Measurements from ENCODE around the gene CLMP.
A peak's percentile ranks its signal among the peaks of the same experiment; 100 is the strongest.
"Not testable (repeated sequence)": the region's sequence is repeated elsewhere in the genome, so short reads cannot be mapped to it uniquely, and the experiment has no call there.

CLMP gene

DNA sequence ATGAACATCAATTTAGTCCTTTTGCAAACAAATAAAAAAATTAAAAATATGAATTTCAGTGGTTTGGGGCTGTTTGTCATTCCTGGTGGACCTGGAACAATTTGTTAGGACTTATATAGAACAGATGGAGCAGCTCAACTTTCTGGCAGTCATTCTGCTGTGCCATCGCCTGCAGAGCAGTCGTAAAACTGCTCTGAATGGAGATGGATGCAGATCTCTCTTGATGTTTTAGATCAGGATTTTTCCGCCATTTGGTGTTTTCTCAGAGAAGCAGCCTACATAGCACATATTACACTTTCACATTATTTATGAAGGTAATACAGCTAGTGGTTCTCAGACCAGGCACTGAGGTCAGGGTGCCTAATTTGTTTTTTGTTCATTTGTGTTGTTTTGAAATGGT, 101.3 kb downstream of the CLMP start:
- Histone ChIP-seq H3K14ac (ENCODE audit: low read length) (no peak overlapping the region), H3K9ac (ENCODE audit: low read length) (no peak overlapping the region), H2BK120ac (ENCODE audit: insufficient read depth, low read length, poor library complexity) (no peak overlapping the region), H3K18ac (ENCODE audit: low read length) (no peak overlapping the region), H3K4ac (ENCODE audit: low read depth, low read length) (no peak overlapping the region), H3K9me3 (ENCODE audit: insufficient read depth, low read depth, low read length) (no peaks in the 10 kb centered on the region), H4K91ac (ENCODE audit: low read depth, low read length) (no peak overlapping the region), H2BK5ac (ENCODE audit: low read depth, low read length, poor library complexity) (no peak overlapping the region), H3K4me3 (ENCODE audit: low read depth, low read length) (no peak overlapping the region), H3K4me2 (ENCODE audit: low read length) (no peak overlapping the region), H3K4me1 (ENCODE audit: control insufficient read depth in 1 of 2, insufficient read depth in 2 of 2, low read length in 2 of 2) (no peaks in the 10 kb centered on the region), H4K8ac (ENCODE audit: low read depth, low read length) (no peak overlapping the region), H2BK12ac (ENCODE audit: low read length) (no peak overlapping the region), H3K79me1 (ENCODE audit: low read length) (no peaks in the 10 kb centered on the region), H3K27ac (ENCODE audit: low read depth, low read length) (no peak overlapping the region), H3K79me2 (ENCODE audit: control insufficient read depth, insufficient read depth, low read length, poor library complexity) (no peaks in the 10 kb centered on the region), H3K36me3 (ENCODE audit: control insufficient read depth in 1 of 2, insufficient read depth in 2 of 2, low read length in 2 of 2) (peaks cover 0 to 4% of the 10 kb centered on the region in 2 experiments), H2AK5ac (ENCODE audit: low read length) (no peak overlapping the region), H3K23ac (ENCODE audit: low read length) (no peak overlapping the region), H2AFZ (ENCODE audit: insufficient read depth, low read length, poor library complexity) (no peak overlapping the region), H3K27me3 (ENCODE audit: insufficient read depth, low read length) (no peaks in the 10 kb centered on the region), H4K12ac (ENCODE audit: low read depth, low read length) (no peak overlapping the region)
- no peak for DNase-seq
- no CpG with 5 or more reads among the region's 3 CpGs for WGBS (ENCODE audit: extremely low coverage, insufficient coverage, insufficient read length)

DNA sequence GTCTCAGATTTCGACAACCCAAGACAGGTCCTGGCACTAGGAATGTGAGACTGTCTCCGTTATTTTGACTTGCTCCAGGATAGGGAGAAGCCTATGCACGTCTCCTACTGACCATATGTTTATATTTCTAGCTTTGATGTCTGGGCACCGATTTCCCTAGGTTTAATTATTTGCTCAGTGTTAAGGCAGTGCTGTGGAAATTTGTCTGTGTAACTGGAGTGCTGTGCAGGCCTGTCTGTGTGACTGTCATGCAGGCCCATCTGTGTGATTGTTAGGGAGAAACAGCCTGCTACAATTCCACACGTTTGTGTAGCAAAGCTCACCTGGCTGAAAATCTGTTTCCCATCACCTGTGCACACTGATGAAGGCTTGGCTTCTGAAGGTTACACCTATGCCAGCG, 103.5 kb downstream of the CLMP start:
- H3K4me3 ChIP-seq (ENCODE audit: low read depth, low read length): no peak overlapping the region
- no peaks in the 10 kb centered on the region for H3K79me2 ChIP-seq (ENCODE audit: control insufficient read depth, insufficient read depth, low read length, poor library complexity)
- no peak overlapping the region for H2BK5ac ChIP-seq (ENCODE audit: low read depth, low read length, poor library complexity)
- H3K4ac ChIP-seq (ENCODE audit: low read depth, low read length): no peak overlapping the region
- no peak overlapping the region for H3K14ac ChIP-seq (ENCODE audit: low read length)
- no peak overlapping the region for H3K18ac ChIP-seq (ENCODE audit: low read length)
- H3K9me3 ChIP-seq (ENCODE audit: insufficient read depth, low read depth, low read length): no peaks in the 10 kb centered on the region
- DNase-seq: no peak
- H2AFZ ChIP-seq (ENCODE audit: insufficient read depth, low read length, poor library complexity): no peak overlapping the region
- H4K8ac ChIP-seq (ENCODE audit: low read depth, low read length): no peak overlapping the region
- peaks cover 0 to 4% of the 10 kb centered on the region in 2 experiments for H3K36me3 ChIP-seq (ENCODE audit: control insufficient read depth in 1 of 2, insufficient read depth in 2 of 2, low read length in 2 of 2)
- H3K79me1 ChIP-seq (ENCODE audit: low read length): no peaks in the 10 kb centered on the region
- no peak overlapping the region for H4K12ac ChIP-seq (ENCODE audit: low read depth, low read length)
- WGBS (ENCODE audit: extremely low coverage, insufficient coverage, insufficient read length): no CpG with 5 or more reads among the region's 6 CpGs
- H3K9ac ChIP-seq (ENCODE audit: low read length): no peak overlapping the region
- H4K91ac ChIP-seq (ENCODE audit: low read depth, low read length): no peak overlapping the region
- H3K27me3 ChIP-seq (ENCODE audit: insufficient read depth, low read length): no peaks in the 10 kb centered on the region
- no peak overlapping the region for H2BK120ac ChIP-seq (ENCODE audit: insufficient read depth, low read length, poor library complexity)
- no peak overlapping the region for H3K23ac ChIP-seq (ENCODE audit: low read length)
- no peak overlapping the region for H3K4me2 ChIP-seq (ENCODE audit: low read length)
- peaks cover 0 to 1% of the 10 kb centered on the region in 2 experiments for H3K4me1 ChIP-seq (ENCODE audit: control insufficient read depth in 1 of 2, insufficient read depth in 2 of 2, low read length in 2 of 2)
- no peak overlapping the region for H3K27ac ChIP-seq (ENCODE audit: low read depth, low read length)
- no peak overlapping the region for H2AK5ac ChIP-seq (ENCODE audit: low read length)
- H2BK12ac ChIP-seq (ENCODE audit: low read length): no peak overlapping the region

DNA sequence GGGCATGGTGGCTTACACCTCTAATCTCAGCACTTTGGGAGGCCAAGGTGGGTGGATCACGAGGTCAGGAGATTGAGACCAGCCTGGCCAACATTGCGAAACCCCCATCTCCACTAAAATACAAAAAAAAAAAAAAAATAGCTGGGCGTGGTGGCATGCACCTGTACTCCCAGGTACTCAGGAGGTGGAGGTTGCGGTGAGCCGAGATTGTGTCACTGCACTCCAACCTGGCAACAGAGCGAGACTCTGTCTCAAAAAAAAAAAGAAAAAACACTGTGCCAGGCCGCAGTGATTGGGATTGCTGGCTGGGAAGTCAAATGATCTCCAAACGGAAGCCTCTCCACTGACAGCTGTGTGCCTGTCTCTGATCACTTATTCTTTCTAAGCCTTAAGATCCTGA, 104.9 kb downstream of the CLMP start:
- not testable (repeated sequence) for H2AK5ac ChIP-seq (ENCODE audit: low read length); H3K23ac ChIP-seq (ENCODE audit: low read length); H4K12ac ChIP-seq (ENCODE audit: low read depth, low read length); H3K4me3 ChIP-seq (ENCODE audit: low read depth, low read length); H3K18ac ChIP-seq (ENCODE audit: low read length); H3K4me2 ChIP-seq (ENCODE audit: low read length); H3K79me2 ChIP-seq (ENCODE audit: control insufficient read depth, insufficient read depth, low read length, poor library complexity); H2BK12ac ChIP-seq (ENCODE audit: low read length); H3K9ac ChIP-seq (ENCODE audit: low read length); H3K27me3 ChIP-seq (ENCODE audit: insufficient read depth, low read length); H4K91ac ChIP-seq (ENCODE audit: low read depth, low read length); H4K8ac ChIP-seq (ENCODE audit: low read depth, low read length); H3K4ac ChIP-seq (ENCODE audit: low read depth, low read length); H3K9me3 ChIP-seq (ENCODE audit: insufficient read depth, low read depth, low read length); H3K4me1 ChIP-seq (ENCODE audit: control insufficient read depth in 1 of 2, insufficient read depth in 2 of 2, low read length in 2 of 2); H3K14ac ChIP-seq (ENCODE audit: low read length); H2BK5ac ChIP-seq (ENCODE audit: low read depth, low read length, poor library complexity); H2AFZ ChIP-seq (ENCODE audit: insufficient read depth, low read length, poor library complexity); H2BK120ac ChIP-seq (ENCODE audit: insufficient read depth, low read length, poor library complexity); H3K36me3 ChIP-seq (ENCODE audit: control insufficient read depth in 1 of 2, insufficient read depth in 2 of 2, low read length in 2 of 2); H3K79me1 ChIP-seq (ENCODE audit: low read length); H3K27ac ChIP-seq (ENCODE audit: low read depth, low read length)
- peak in 1 of 2 donors; percentile 14 for DNase-seq
- no CpG with 5 or more reads among the region's 8 CpGs for WGBS (ENCODE audit: extremely low coverage, insufficient coverage, insufficient read length)

DNA sequence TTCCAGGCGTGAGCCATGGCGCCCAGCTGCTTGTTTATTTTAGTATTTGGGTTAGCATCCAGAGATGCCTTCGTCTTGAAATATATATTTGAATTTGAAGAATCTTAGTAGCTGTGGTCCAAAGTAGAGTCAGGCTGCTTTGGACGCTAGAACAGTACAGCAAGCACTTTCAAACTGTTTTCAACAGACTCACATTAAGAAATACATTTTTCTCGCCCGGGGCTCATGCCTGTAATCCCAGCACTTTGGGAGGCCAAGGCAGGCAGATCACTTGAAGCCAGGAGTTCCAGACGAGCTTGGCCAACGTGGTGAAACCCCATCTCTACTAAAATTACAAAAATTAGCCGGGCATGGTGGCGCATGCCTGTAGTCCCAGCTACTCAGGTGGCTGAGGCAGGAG, 106.2 kb downstream of the CLMP start:
- H4K91ac ChIP-seq (ENCODE audit: low read depth, low read length); H3K27ac ChIP-seq (ENCODE audit: low read depth, low read length); H3K79me1 ChIP-seq (ENCODE audit: low read length); H3K4me2 ChIP-seq (ENCODE audit: low read length); H3K9me3 ChIP-seq (ENCODE audit: insufficient read depth, low read depth, low read length); H3K4me3 ChIP-seq (ENCODE audit: low read depth, low read length); H4K8ac ChIP-seq (ENCODE audit: low read depth, low read length); H2AFZ ChIP-seq (ENCODE audit: insufficient read depth, low read length, poor library complexity); H2AK5ac ChIP-seq (ENCODE audit: low read length); H3K18ac ChIP-seq (ENCODE audit: low read length); H3K36me3 ChIP-seq (ENCODE audit: control insufficient read depth in 1 of 2, insufficient read depth in 2 of 2, low read length in 2 of 2); H2BK5ac ChIP-seq (ENCODE audit: low read depth, low read length, poor library complexity); H2BK12ac ChIP-seq (ENCODE audit: low read length); H4K12ac ChIP-seq (ENCODE audit: low read depth, low read length); H3K79me2 ChIP-seq (ENCODE audit: control insufficient read depth, insufficient read depth, low read length, poor library complexity); H3K27me3 ChIP-seq (ENCODE audit: insufficient read depth, low read length); H3K4me1 ChIP-seq (ENCODE audit: control insufficient read depth in 1 of 2, insufficient read depth in 2 of 2, low read length in 2 of 2); H2BK120ac ChIP-seq (ENCODE audit: insufficient read depth, low read length, poor library complexity); H3K4ac ChIP-seq (ENCODE audit: low read depth, low read length); H3K9ac ChIP-seq (ENCODE audit: low read length); H3K23ac ChIP-seq (ENCODE audit: low read length); H3K14ac ChIP-seq (ENCODE audit: low read length): not testable (repeated sequence)
- DNase-seq: peak; percentile 92 to 98
- WGBS (ENCODE audit: extremely low coverage, insufficient coverage, insufficient read length): no CpG with 5 or more reads among the region's 10 CpGs
